ENCODE results near the gene PRKD1. TPM values are rescaled to one million over a fixed set of nuclear protein-coding genes. Genes with fewer than 3 reads are reported as not detected.

Gene PRKD1
- total RNA-seq, 6 experiments from 2014 or later: 0.74 to 6.2 (median 2.2) TPM

GRCh38 chr14:29653303-29653702 lies 274.3 kb downstream of the PRKD1 start:
- H3K4me1 ChIP-seq: no peaks in the 10 kb centered on the region
- TF ChIP-seq POLR2A (IDR thresholded peaks at IDR 0.05) (no peak), CTCF (IDR thresholded peaks at IDR 0.05) (no peak)
- DNase-seq: no peak
- no peak overlapping the region for H3K27ac ChIP-seq
- no peak overlapping the region for H3K4me3 ChIP-seq
- H3K27me3 ChIP-seq: no peaks in the 10 kb centered on the region
- no peak for ATAC-seq
- no peaks in the 10 kb centered on the region for H3K36me3 ChIP-seq
- no peaks in the 10 kb centered on the region for H3K9me3 ChIP-seq
- intact Hi-C loops (cut with DNase I): no loop called here

- no peak for ATAC-seq
- intact Hi-C loops (cut with DNase I): no loop called here
- no peak for DNase-seq
- Histone ChIP-seq H3K27me3 (no peaks in the 10 kb centered on the region), H3K36me3 (no peaks in the 10 kb centered on the region), H3K4me3 (no peak overlapping the region), H3K9me3 (no peaks in the 10 kb centered on the region), H3K4me1 (no peaks in the 10 kb centered on the region), H3K27ac (no peak overlapping the region)
- TF ChIP-seq CTCF (IDR thresholded peaks at IDR 0.05) (no peak), POLR2A (IDR thresholded peaks at IDR 0.05) (no peak)
These were observed 275.1 kb downstream of the PRKD1 start for GRCh38 chr14:29652571-29652970.

GRCh38 chr14:29650554-29651269 lies 276.9 kb downstream of the PRKD1 start:
- Histone ChIP-seq H3K36me3 (no peaks in the 10 kb centered on the region), H3K4me3 (no peak overlapping the region), H3K9me3 (no peaks in the 10 kb centered on the region), H3K4me1 (no peaks in the 10 kb centered on the region), H3K27me3 (no peaks in the 10 kb centered on the region), H3K27ac (no peak overlapping the region)
- intact Hi-C loops (cut with DNase I): no loop called here
- ATAC-seq: peak in 3 of 4 donors; percentile 49 to 71 (median 67)
- 65% methylated on average over 4 of the region's 4 CpGs for WGBS (ENCODE audit: insufficient coverage, low coverage, low lambda C conversion rate, missing lambda C conversion rate)
- DNase-seq: no peak
- TF ChIP-seq POLR2A (IDR thresholded peaks at IDR 0.05): no peak
- no peak for TF ChIP-seq CTCF (IDR thresholded peaks at IDR 0.05)

- Histone ChIP-seq H3K9me3 (no peaks in the 10 kb centered on the region), H3K4me3 (no peak overlapping the region), H3K36me3 (no peaks in the 10 kb centered on the region), H3K27ac (no peak overlapping the region), H3K4me1 (no peaks in the 10 kb centered on the region), H3K27me3 (no peaks in the 10 kb centered on the region)
- DNase-seq (no peak), ATAC-seq (no peak)
- intact Hi-C loops (cut with DNase I): no loop called here
- 81% methylated on average over 3 of the region's 3 CpGs for WGBS (ENCODE audit: insufficient coverage, low coverage, low lambda C conversion rate, missing lambda C conversion rate)
- TF ChIP-seq CTCF (IDR thresholded peaks at IDR 0.05): no peak
- no peak for TF ChIP-seq POLR2A (IDR thresholded peaks at IDR 0.05)
These were observed 278.5 kb downstream of the PRKD1 start for GRCh38 chr14:29649170-29649569.

- no peaks in the 10 kb centered on the region for H3K36me3 ChIP-seq
- no peaks in the 10 kb centered on the region for H3K27me3 ChIP-seq
- H3K4me1 ChIP-seq: no peaks in the 10 kb centered on the region
- TF ChIP-seq CTCF (IDR thresholded peaks at IDR 0.05): no peak
- no peak for TF ChIP-seq POLR2A (IDR thresholded peaks at IDR 0.05)
- no peak overlapping the region for H3K4me3 ChIP-seq
- intact Hi-C loops (cut with DNase I): no loop called here
- ATAC-seq (no peak), DNase-seq (no peak)
- no peaks in the 10 kb centered on the region for H3K9me3 ChIP-seq
- no peak overlapping the region for H3K27ac ChIP-seq
These were observed 279.6 kb downstream of the PRKD1 start for GRCh38 chr14:29648045-29648444.

All from right lobe of liver (tissue), 6 donors.